Stimulated activated CD8-positive, alpha-beta memory T cell treated with anti-CD3 and anti-CD28 coated beads, Interleukin-15, amount 100 ng/mL, for 48 hours (primary cell): Measurements from ENCODE around the gene NOS1AP.
"Not testable (repeated sequence)": the region's sequence is repeated elsewhere in the genome, so short reads cannot be mapped to it uniquely, and the experiment has no call there.

ENCODE experiments used
- DNase-seq, 2 donors: peaks; one replicate each; pipeline ENCODE4 v3.0.0-alpha.2; 2020; ENCODE audit warnings: low read depth in 2 of 2

NOS1AP gene

GRCh38 chr1:162336621-162337285 is 267.3 kb downstream of the NOS1AP start:
- DNase-seq = no peak

DNA sequence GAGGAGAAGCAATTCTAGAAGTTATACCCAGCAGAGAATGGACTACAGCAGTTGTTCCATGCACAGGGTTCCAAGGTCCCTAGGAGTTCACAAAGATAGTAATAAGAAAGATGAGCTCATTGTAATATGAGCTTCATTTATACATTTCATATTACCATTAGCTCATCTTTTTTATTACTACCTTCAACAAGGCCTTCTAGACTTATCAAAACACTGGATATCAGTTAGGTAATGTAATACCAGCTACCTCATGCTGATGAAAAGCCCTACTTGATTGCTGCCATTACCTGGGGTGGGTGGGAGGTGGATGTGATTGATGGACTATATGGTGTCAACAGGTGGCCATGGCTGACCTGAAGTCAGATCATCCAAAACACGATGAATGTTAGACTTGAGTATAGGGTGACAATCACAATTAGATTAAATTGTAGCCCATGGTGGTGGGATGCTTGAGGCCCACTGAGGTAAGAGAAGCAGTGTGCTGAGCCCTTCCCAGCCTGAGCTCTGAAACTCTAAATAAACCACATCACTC is 273.0 kb downstream of the NOS1AP start:
- no peak for DNase-seq

GRCh38 chr1:162343470-162343869 is 274.0 kb downstream of the NOS1AP start:
- DNase-seq = no peak

GRCh38 chr1:162347281-162347680 is 277.8 kb downstream of the NOS1AP start:
- no peak for DNase-seq

DNA sequence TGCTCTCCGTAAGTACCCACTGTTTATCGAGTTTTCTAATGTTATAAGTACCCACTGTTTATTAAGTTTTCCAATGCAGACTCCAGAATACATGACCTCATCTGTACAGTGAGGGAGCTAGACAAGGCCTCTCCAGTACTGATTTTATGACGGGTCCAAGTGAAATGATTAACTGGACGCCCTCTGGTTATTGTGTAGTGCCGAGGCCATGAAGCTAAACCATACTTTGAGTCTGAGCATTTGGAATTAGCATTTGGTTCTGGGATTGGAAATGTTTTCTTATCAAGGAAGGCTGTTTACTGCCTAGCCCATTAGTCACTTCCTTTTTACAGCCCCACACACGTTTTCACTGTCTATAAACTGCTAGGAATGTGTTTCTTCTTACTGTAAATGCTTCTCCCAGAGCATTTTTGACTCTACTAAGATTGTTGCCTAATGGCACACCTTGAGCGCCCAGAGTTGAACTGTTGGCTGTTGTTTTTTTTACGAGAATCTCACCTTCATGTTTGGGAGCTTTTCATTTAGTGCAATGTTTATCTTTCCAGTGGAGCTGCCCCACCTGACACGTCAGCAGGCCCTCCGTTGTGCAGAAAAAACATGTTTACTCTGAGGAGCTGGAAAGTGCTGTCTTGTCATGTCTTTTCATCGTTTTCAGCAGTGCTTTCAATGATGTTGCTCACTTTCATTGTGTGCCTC is 280.3 kb downstream of the NOS1AP start:
- no peak for DNase-seq

DNA sequence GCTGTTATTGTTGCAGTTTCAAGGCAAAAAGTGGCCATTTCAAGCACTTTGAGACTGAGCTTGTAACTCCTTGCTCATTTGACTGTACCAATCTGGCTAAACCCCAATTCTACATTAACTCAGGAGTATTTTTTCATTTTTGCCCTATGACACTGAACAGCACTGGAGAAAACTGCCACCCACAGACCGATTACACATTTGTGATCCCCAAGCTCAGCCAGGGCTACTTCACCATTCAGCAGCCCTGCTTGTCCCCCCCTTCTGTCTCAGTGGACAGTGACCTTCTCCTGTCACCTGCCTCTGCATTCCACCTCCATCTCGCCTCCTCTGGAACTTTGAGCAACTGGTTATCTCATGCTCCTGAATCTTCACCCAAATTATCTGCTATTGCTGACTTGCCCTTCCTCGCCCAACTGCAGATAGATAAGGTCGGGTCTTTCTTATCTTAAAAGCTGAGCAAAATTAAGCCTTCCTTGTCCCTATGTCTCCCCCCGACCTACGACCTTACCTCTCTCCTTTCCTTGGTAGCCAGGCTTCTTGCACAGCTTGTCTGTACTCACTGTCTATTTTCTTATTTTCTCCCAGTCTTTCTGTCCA is 281.9 kb downstream of the NOS1AP start:
- no peak for DNase-seq

- not testable (repeated sequence) for DNase-seq
These were observed 282.4 kb downstream of the NOS1AP start for GRCh38 chr1:162351874-162352273.

DNA sequence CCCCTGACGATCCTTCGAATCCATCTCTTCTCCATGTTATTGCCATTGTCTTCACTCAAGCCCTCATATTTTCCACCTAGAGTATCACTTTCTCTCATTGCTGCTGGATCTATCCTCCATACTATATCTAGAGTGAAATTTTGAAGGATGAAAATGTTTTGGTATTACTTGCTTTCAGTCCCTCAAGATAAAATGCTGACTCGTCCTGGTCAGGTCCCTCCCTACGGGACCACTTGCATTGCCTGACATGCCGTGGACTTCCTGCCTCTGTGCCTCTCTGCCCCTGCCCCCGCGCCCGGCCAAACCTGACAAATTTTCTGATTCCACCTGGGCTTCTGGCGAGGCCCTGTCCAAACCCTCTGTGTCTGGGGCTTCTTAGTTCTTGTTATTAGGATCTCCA is 283.6 kb downstream of the NOS1AP start:
- DNase-seq = no peak

- no peak for DNase-seq
These were observed 284.2 kb downstream of the NOS1AP start for GRCh38 chr1:162353702-162354101.

GRCh38 chr1:162357681-162358266 is 288.3 kb downstream of the NOS1AP start:
- DNase-seq = no peak

GRCh38 chr1:162358928-162359327 is 289.4 kb downstream of the NOS1AP start:
- no peak for DNase-seq

- DNase-seq = no peak
These were observed 290.2 kb downstream of the NOS1AP start for GRCh38 chr1:162359523-162360236.

DNA sequence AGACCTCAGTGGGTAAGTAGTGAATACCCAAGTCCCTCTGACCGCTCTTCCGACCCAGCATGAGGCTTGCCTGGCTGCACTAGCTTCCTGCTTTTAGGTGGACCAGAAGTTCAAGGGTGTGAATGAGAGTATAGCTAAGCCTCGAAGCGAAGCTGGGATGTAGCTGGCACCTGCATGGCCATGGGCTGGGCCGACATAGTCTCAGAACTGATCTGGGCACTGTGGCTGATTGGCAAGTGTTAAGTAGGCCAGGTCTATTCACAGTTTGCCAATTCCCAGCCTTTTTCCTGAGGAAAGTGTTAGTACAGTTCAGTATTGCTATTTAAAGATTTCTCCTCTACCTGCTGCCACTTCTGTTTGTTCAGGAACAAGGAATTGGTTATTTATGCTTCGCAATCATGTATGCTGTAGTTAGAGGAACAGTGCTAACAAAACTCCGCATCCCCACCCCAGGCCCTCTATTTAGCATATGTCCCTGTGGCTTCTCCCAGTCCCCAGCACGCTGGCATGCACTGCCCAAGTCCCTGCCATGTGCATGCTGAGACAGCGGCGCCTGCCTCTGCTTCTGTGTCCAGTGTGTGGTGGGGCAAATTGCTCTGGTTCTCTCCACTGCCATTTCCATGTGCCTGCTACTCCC is 290.9 kb downstream of the NOS1AP start:
- DNase-seq = no peak

GRCh38 chr1:162360874-162361260 is 291.4 kb downstream of the NOS1AP start:
- DNase-seq = no peak

DNA sequence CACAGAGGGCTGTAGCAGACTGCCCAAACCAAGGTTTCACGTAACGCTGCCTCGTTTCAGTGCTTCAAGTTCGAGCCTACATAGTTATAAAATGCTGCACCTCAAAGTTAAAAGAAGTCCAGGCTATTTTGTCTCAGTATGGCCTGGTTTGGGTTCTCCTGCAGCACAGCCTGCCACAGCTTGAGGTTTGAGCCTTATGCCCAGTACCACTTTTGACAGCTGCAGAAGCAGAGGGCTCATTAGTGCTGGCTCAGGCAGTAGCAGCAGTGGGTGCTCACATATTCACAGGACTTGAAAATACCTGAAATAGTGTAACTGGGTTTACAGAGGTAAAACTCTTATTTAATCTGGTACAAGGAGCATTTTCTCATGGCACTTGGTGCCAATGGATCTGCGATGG is 291.9 kb downstream of the NOS1AP start:
- DNase-seq = no peak

GRCh38 chr1:162363823-162364222 is 294.3 kb downstream of the NOS1AP start:
- no peak for DNase-seq

DNA sequence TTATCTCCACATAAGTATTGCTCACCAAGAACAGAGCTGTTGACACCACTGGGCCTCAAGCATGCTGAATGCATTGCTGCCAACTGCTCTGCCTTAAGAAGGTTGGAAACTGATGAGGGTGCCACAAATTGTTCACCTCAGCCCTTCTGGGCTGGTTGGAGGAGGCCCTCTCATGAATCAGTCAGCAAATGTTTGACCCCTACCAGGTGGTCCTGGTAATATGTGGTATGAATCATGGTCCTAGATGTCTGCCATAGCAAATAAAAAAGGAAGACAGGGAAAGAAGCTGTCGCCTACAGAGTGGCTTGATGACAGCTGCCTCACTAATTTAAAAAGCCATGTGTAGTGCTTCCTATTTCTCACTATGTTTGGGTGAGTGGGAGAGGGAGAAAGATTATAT is 295.0 kb downstream of the NOS1AP start:
- DNase-seq = no peak

DNA sequence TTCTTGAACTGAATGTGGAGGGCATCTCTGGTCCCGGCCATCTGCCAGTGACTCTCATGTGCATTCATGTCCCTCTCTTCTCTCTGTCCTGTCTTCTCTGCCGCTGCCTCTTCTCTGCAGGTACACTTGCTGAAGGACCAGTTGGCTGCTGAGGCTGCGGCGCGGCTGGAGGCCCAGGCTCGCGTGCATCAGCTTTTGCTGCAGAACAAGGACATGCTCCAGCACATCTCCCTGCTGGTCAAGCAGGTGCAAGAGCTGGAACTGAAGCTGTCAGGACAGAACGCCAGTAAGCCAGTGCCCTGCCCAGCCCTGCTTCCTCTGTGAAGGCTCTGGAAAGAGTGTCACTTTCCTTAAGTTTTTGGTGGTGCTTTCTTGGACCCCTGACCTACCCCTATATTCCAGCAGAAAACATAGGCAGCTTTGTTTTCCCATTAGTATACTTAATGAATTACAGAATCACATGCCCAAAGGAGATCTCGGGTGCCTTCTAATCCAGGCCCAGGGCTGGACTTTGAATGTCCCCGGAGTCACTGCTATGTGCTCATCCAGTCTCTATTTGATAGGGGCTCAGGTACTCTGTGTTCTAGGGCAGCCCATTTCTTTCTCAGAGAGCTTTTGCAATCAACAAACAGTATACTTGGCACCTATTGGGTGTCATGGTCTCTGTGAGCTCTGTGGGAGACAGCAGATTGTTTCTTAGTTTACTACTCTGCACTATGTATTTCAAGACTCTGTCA is 296.0 kb downstream of the NOS1AP start:
- DNase-seq = no peak

GRCh38 chr1:162366149-162366548 is 296.7 kb downstream of the NOS1AP start:
- no peak for DNase-seq

- no peak for DNase-seq
These were observed 297.2 kb downstream of the NOS1AP start for GRCh38 chr1:162366671-162367070.

GRCh38 chr1:162367073-162367472 is 297.6 kb downstream of the NOS1AP start:
- no peak for DNase-seq
